Adrenal gland (tissue), 12 donors: Measurements from ENCODE around the gene GLRA3. TPM values are rescaled to one million over a fixed set of nuclear protein-coding genes. Genes with fewer than 3 reads are reported as not detected.

Experiments
- DNase-seq, 7 donors: peaks; one replicate each; pipeline ENCODE4 v3.0.0-alpha.2; 2019 to 2020
- H3K27ac ChIP-seq, 5 donors: fragments of 200-600 bp; sonication (generic) in 4 of 5; 1 replicate in 3 of 5; 2 replicates in 2 of 5; pipeline versions ENCODE4 v1.5.1 to v1.8.0; 2016 to 2020; ENCODE audit warnings: mild to moderate bottlenecking in 1 of 5
- H3K27me3 ChIP-seq: fragments of 200-600 bp; 2 replicates; pipeline ENCODE4 v1.8.0; 2021
- H3K36me3 ChIP-seq, 2 donors: fragments of 200-600 bp; replicated peaks in 1 of 2; 1 replicate in 1 of 2; 2 replicates in 1 of 2; pipeline versions ENCODE4 v1.5.1 to v1.8.0; 2018 to 2022
- H3K4me1 ChIP-seq, 2 donors: fragments of 200-600 bp; replicated peaks in 1 of 2; 1 replicate in 1 of 2; 2 replicates in 1 of 2; pipeline versions ENCODE4 v1.5.1 to v1.8.0; 2018 to 2021
- H3K4me3 ChIP-seq, 4 donors: fragments of 200-600 bp; sonication (generic) in 3 of 4; one replicate each; pipeline ENCODE4 v1.5.1; 2016 to 2018
- H3K9me3 ChIP-seq, 3 donors: fragments of 200-600 bp; sonication (generic) in 1 of 3; replicated peaks in 1 of 3; 1 replicate in 2 of 3; 2 replicates in 1 of 3; pipeline versions ENCODE4 v1.5.1 to v1.8.0; 2016 to 2021
- POLR2A ChIP-seq, 2 donors: fragments of 450-650 bp; IDR thresholded peaks; one replicate each; pipeline ENCODE4 v1.6.1; 2017; ENCODE audit warnings: antibody characterized with exemption in 2 of 2, mild to moderate bottlenecking in 2 of 2, moderate library complexity in 1 of 2
- WGBS, 4 donors: extraction: QIAGEN DNeasy Blood & Tissue Kit in 2 of 4; methylation state at CpG; one replicate each; pipeline versions ENCODE4 v1.1.5 to v1.1.7; 2013 to 2017; 5-methylcytosine and 5-hydroxymethylcytosine counted together
- intact Hi-C, 2 donors: fragments of 100-400 bp; cut with DNase I; formaldehyde crosslinking; loops; one replicate each; pipeline versions ENCODE4 v1.14.1 to v1.15.0; 2022 to 2023
- polyA plus RNA-seq, 3 donors: library from polyadenylated mRNA; stranded (reverse); fragments of 200-250 nt in 2 of 3; fragments of 350-450 nt in 1 of 3; fragmentation: Illumina TruSeq in 1 of 3; extraction: RNeasy Lipid Tissue Mini Kit (QIAGEN cat#74804) in 1 of 3; gene quantifications; one replicate each; pipeline ENCODE4 v1.2.3, GENCODE V29; 2013 to 2014
- total RNA-seq, 9 donors: library from RNA; depleted of rRNA in 4 of 9; stranded (reverse); fragments of >200 nt in 4 of 9; fragments of 120-200 nt in 1 of 9; fragmentation: NEBNext Ultra II Directional in 1 of 9; extraction: Animal tissue kit (Norgen Biotek cat#: 25700) in 1 of 9; gene quantifications; one replicate each; pipeline versions ENCODE4 v1.1.0 to v1.2.4, GENCODE V29; 2013 to 2023
- TF ChIP-seq, protein P1 (sequence below), 6 experiments: fragments of 450-650 bp in 4 of 6; fragments of 200-600 bp in 2 of 6; sonication (generic) in 1 of 6; IDR thresholded peaks; 1 replicate in 5 of 6; 2 replicates in 1 of 6; pipeline versions ENCODE4 v1.5.1 to v1.8.0; 2016 to 2021; ENCODE audit warnings: antibody characterized with exemption in 6 of 6, mild to moderate bottlenecking in 2 of 6, moderate library complexity in 1 of 6
- donor health status: healthy with polysubstance abuse.
- donor health status: Bipolar disorder and iron deficiency.
- donor health status: DM: yes; HTN: yes; CAD: no.
- donor health status: DM: no; HTN: no; CAD: no.
- donor health status: DM: no; HTN: no; CAD: no.
- donor health status: DM: yes; HTN: yes; CAD: no.

Gene GLRA3
- total and polyA plus RNA-seq, 12 donors, result 0.03 to 2.2 (median 0.24) TPM; not detected in 3

DNA sequence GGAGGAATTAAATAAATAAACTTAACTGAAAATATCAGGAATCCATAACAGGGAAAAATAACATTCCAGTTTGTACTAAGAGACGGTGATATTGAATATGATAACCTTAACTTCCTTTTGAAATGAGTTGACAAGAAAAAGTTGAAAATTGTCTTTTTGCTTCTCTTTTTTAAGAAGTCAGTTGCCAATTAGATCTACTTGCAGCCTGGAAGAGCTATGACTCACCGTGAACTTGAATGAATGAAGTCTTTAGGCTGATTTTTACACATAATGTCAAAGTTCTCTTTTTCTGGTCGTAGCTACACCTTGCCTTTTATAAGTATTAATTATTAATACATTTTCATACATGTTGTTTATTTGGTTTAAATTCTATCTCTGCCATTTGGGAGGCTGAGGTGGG lies 212.4 kb downstream of the GLRA3 start:
- no peak overlapping the region for H3K27ac ChIP-seq
- no peak overlapping the region for H3K4me3 ChIP-seq
- no peaks in the 10 kb centered on the region for H3K9me3 ChIP-seq
- no peak for DNase-seq
- WGBS, 4 donors, result 66 to 71% (median 68%) methylated on average over 3 of the region's 3 CpGs
- H3K27me3 ChIP-seq, result no peaks in the 10 kb centered on the region
- TF ChIP-seq POLR2A (IDR thresholded peaks at IDR 0.05), result no peak
- TF ChIP-seq, protein P1, sequence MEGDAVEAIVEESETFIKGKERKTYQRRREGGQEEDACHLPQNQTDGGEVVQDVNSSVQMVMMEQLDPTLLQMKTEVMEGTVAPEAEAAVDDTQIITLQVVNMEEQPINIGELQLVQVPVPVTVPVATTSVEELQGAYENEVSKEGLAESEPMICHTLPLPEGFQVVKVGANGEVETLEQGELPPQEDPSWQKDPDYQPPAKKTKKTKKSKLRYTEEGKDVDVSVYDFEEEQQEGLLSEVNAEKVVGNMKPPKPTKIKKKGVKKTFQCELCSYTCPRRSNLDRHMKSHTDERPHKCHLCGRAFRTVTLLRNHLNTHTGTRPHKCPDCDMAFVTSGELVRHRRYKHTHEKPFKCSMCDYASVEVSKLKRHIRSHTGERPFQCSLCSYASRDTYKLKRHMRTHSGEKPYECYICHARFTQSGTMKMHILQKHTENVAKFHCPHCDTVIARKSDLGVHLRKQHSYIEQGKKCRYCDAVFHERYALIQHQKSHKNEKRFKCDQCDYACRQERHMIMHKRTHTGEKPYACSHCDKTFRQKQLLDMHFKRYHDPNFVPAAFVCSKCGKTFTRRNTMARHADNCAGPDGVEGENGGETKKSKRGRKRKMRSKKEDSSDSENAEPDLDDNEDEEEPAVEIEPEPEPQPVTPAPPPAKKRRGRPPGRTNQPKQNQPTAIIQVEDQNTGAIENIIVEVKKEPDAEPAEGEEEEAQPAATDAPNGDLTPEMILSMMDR (IDR thresholded peaks at IDR 0.05), result no peak
- H3K4me1 ChIP-seq, result no peaks in the 10 kb centered on the region
- intact Hi-C loops, result no loop called here
- no peaks in the 10 kb centered on the region for H3K36me3 ChIP-seq

DNA sequence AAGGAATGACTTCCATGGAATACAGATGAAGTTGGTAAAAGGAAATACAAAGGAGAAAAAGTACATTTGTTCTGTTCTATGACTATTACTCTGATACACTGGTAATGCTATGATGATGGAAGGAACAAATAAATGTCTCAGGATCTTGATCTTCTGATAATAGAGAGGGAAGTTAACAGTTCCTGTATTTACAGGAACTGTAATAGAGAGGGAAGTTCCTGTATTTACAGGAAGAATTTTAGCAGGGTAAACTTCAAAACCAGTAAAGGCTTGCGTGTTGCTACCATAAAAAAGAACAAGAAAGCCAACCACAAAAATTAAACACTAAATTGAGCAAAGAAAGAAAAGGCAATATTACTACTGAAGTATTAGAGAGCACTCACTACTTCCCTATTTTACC lies 215.1 kb downstream of the GLRA3 start:
- Histone ChIP-seq H3K27me3 (no peaks in the 10 kb centered on the region), H3K4me3 (no peak overlapping the region), H3K36me3 (no peaks in the 10 kb centered on the region), H3K27ac (no peak overlapping the region), H3K9me3 (no peaks in the 10 kb centered on the region), H3K4me1 (no peaks in the 10 kb centered on the region)
- DNase-seq, result no peak
- WGBS, 4 donors, result 73 to 77% (median 76%) methylated on average over 1 of the region's 1 CpG
- no peak for TF ChIP-seq POLR2A (IDR thresholded peaks at IDR 0.05)
- TF ChIP-seq, protein P1 (IDR thresholded peaks at IDR 0.05), result no peak
- intact Hi-C loops, result no loop called here

DNA sequence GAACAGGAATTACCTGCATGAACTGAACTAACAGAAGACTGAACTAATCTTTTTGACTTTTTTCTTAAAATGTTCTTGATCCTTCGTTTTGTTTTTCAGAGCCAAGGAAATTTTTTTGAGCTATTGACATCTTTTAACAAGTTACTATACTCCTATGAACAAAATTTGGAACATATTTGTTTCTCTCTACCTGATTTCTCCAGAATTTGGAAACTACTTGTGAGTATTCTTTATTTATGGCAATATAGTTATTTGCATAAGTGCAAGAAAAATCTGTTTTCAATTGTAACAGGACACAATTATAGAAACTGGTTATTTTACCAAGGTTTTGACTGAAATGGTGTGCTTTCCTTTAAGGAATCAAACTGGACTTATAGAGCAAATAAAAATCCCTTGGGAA lies 217.3 kb downstream of the GLRA3 start:
- Histone ChIP-seq H3K9me3 (no peaks in the 10 kb centered on the region), H3K36me3 (no peaks in the 10 kb centered on the region), H3K4me1 (no peaks in the 10 kb centered on the region), H3K27ac (no peak overlapping the region), H3K4me3 (no peak overlapping the region), H3K27me3 (no peaks in the 10 kb centered on the region)
- intact Hi-C loops, result no loop called here
- TF ChIP-seq, protein P1 (IDR thresholded peaks at IDR 0.05), result no peak
- no peak for TF ChIP-seq POLR2A (IDR thresholded peaks at IDR 0.05)
- no peak for DNase-seq
- 66 to 77% (median 72%) methylated on average over 1 of the region's 1 CpG for WGBS, 4 donors

DNA sequence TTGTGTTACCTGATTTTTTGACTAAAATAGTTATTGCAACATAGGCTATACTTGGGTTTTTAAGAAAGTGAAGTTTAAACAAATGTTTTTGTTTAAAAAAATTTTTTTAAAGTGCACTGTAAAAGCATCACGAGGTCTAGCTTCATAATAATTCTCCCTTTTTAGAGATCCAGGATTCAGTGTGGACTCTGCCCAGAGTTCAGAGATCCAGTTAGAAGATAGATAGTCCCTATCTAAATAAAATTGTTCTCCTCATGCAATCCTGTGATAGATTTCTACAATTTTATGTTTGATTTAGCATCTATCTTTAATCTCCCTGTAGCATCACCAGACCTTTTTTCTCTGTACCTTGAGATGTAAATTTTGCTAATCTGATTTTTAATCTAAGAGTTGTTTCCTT lies 221.3 kb downstream of the GLRA3 start:
- no peak overlapping the region for H3K4me3 ChIP-seq
- no peaks in the 10 kb centered on the region for H3K4me1 ChIP-seq
- no peak overlapping the region for H3K27ac ChIP-seq
- no peak for DNase-seq
- H3K27me3 ChIP-seq, result no peaks in the 10 kb centered on the region
- no peaks in the 10 kb centered on the region for H3K9me3 ChIP-seq
- intact Hi-C loops, result no loop called here
- no peaks in the 10 kb centered on the region for H3K36me3 ChIP-seq
- WGBS, 4 donors, result 62 to 84% (median 75%) methylated on average over 1 of the region's 1 CpG
- TF ChIP-seq, protein P1 (IDR thresholded peaks at IDR 0.05), result no peak
- TF ChIP-seq POLR2A (IDR thresholded peaks at IDR 0.05), result no peak
